Dendritic cell treated with granulocyte-macrophage colony-stimulating factor and Interleukin-4, amounts not matched to agents 40 ng/mL and 50 ng/mL, for 4 days (primary cell): ENCODE data around the gene RGS16.
A peak's percentile ranks its signal among the peaks of the same experiment; 100 is the strongest.

Experiments
- H3K27ac Mint-ChIP-seq: one replicate; pipeline ENCODE4 v1.8.0; 2022; ENCODE audit warnings: mild to moderate bottlenecking, mixed read lengths
- H3K27me3 Mint-ChIP-seq: one replicate; pipeline ENCODE4 v1.8.0; 2022; ENCODE audit warnings: mild to moderate bottlenecking, mixed read lengths
- H3K36me3 Mint-ChIP-seq: one replicate; pipeline ENCODE4 v1.8.0; 2022; ENCODE audit warnings: low read depth, mixed read lengths
- H3K4me1 Mint-ChIP-seq: one replicate; pipeline ENCODE4 v1.8.0; 2022; ENCODE audit warnings: low read depth, mixed read lengths
- H3K4me3 Mint-ChIP-seq: one replicate; pipeline ENCODE4 v1.8.0; 2022; ENCODE audit warnings: mild to moderate bottlenecking, moderate library complexity, mixed read lengths
- H3K9me3 Mint-ChIP-seq: one replicate; pipeline ENCODE4 v1.8.0; 2022; ENCODE audit warnings: mixed read lengths
- intact Hi-C: fragments of 100-400 bp; cut with micrococcal nuclease; formaldehyde crosslinking; loops from one replicate; pipeline ENCODE4 v1.15.0; 2022

Gene RGS16

GRCh38 chr1:182604175-182605164 is at the start of gene RGS16:
TSS of gene RGS16 (minus strand) at chr1:182604389. CDS start at chr1:182604259, 130 bp downstream.
- no peak within 1 kb of the TSS for H3K27ac Mint-ChIP-seq

GRCh38 chr1:182653986-182654385 is 49.8 kb upstream of the RGS16 start:
- no peaks in the 10 kb centered on the region for H3K36me3 Mint-ChIP-seq
- H3K9me3 Mint-ChIP-seq, result no peaks in the 10 kb centered on the region
- H3K4me3 Mint-ChIP-seq, result no peak overlapping the region
- H3K4me1 Mint-ChIP-seq, result no peaks in the 10 kb centered on the region
- no peaks in the 10 kb centered on the region for H3K27me3 Mint-ChIP-seq
- no peak overlapping the region for H3K27ac Mint-ChIP-seq
- intact Hi-C loops, result no loop called here

More at GRCh38 chr1:182604175-182605164, at the start of gene RGS16:
- H3K9me3 Mint-ChIP-seq, result no peaks in the 10 kb centered on the region
- peak within 1 kb of the TSS; percentile 61 for H3K4me3 Mint-ChIP-seq
- intact Hi-C loops, result no loop called here
- peaks cover 32% of the 10 kb centered on the region for H3K27me3 Mint-ChIP-seq
- peaks cover 37% of the 10 kb centered on the region for H3K4me1 Mint-ChIP-seq
- H3K36me3 Mint-ChIP-seq, result no peaks in the 10 kb centered on the region

GRCh38 chr1:182652933-182653332 is 48.7 kb upstream of the RGS16 start:
- Mint-ChIP-seq H3K4me3 (no peak overlapping the region), H3K36me3 (no peaks in the 10 kb centered on the region), H3K9me3 (no peaks in the 10 kb centered on the region), H3K4me1 (no peaks in the 10 kb centered on the region), H3K27me3 (peaks cover 2% of the 10 kb centered on the region), H3K27ac (no peak overlapping the region)
- intact Hi-C loops, result no loop called here

GRCh38 chr1:182651339-182651724 is 47.1 kb upstream of the RGS16 start:
- H3K27me3 Mint-ChIP-seq, result peaks cover 2% of the 10 kb centered on the region
- H3K9me3 Mint-ChIP-seq, result no peaks in the 10 kb centered on the region
- intact Hi-C loops, result no loop called here
- H3K36me3 Mint-ChIP-seq, result no peaks in the 10 kb centered on the region
- no peak overlapping the region for H3K27ac Mint-ChIP-seq
- H3K4me3 Mint-ChIP-seq, result no peak overlapping the region
- no peaks in the 10 kb centered on the region for H3K4me1 Mint-ChIP-seq

GRCh38 chr1:182650678-182651338 is 46.6 kb upstream of the RGS16 start:
- Mint-ChIP-seq H3K36me3 (no peaks in the 10 kb centered on the region), H3K27me3 (peaks cover 2% of the 10 kb centered on the region), H3K27ac (no peak overlapping the region), H3K4me1 (no peaks in the 10 kb centered on the region), H3K9me3 (no peaks in the 10 kb centered on the region), H3K4me3 (no peak overlapping the region)
- intact Hi-C loops, result no loop called here

GRCh38 chr1:182649041-182649440 is 44.9 kb upstream of the RGS16 start:
- intact Hi-C loops, result no loop called here
- no peak overlapping the region for H3K27ac Mint-ChIP-seq
- no peaks in the 10 kb centered on the region for H3K36me3 Mint-ChIP-seq
- H3K4me1 Mint-ChIP-seq, result no peaks in the 10 kb centered on the region
- no peak overlapping the region for H3K4me3 Mint-ChIP-seq
- H3K9me3 Mint-ChIP-seq, result no peaks in the 10 kb centered on the region
- H3K27me3 Mint-ChIP-seq, result peaks cover 2% of the 10 kb centered on the region

GRCh38 chr1:182646739-182647138 is 42.5 kb upstream of the RGS16 start:
- Mint-ChIP-seq H3K4me1 (no peaks in the 10 kb centered on the region), H3K27me3 (peaks cover 2% of the 10 kb centered on the region), H3K27ac (no peak overlapping the region), H3K36me3 (no peaks in the 10 kb centered on the region), H3K9me3 (no peaks in the 10 kb centered on the region), H3K4me3 (no peak overlapping the region)
- intact Hi-C loops, result no loop called here

GRCh38 chr1:182644886-182645285 is 40.7 kb upstream of the RGS16 start:
- intact Hi-C loops, result no loop called here
- no peaks in the 10 kb centered on the region for H3K9me3 Mint-ChIP-seq
- H3K4me1 Mint-ChIP-seq, result no peaks in the 10 kb centered on the region
- H3K4me3 Mint-ChIP-seq, result no peak overlapping the region
- H3K27ac Mint-ChIP-seq, result no peak overlapping the region
- H3K36me3 Mint-ChIP-seq, result no peaks in the 10 kb centered on the region
- H3K27me3 Mint-ChIP-seq, result peaks cover 2% of the 10 kb centered on the region

- Mint-ChIP-seq H3K27ac (no peak overlapping the region), H3K27me3 (peaks cover under 1% of the 10 kb centered on the region), H3K36me3 (no peaks in the 10 kb centered on the region), H3K4me3 (no peak overlapping the region), H3K4me1 (no peaks in the 10 kb centered on the region), H3K9me3 (no peaks in the 10 kb centered on the region)
- intact Hi-C loops, result no loop called here
These were observed 39.5 kb upstream of the RGS16 start for GRCh38 chr1:182643699-182644098.

GRCh38 chr1:182642461-182642860 is 38.3 kb upstream of the RGS16 start:
- Mint-ChIP-seq H3K27ac (no peak overlapping the region), H3K36me3 (no peaks in the 10 kb centered on the region)
- intact Hi-C loops, result no loop called here

GRCh38 chr1:182641561-182641960 is 37.4 kb upstream of the RGS16 start:
- Mint-ChIP-seq H3K27me3 (peaks cover 5% of the 10 kb centered on the region), H3K4me1 (no peaks in the 10 kb centered on the region), H3K27ac (no peak overlapping the region), H3K9me3 (no peaks in the 10 kb centered on the region), H3K4me3 (no peak overlapping the region), H3K36me3 (no peaks in the 10 kb centered on the region)
- intact Hi-C loops, result no loop called here

More at GRCh38 chr1:182642461-182642860, 38.3 kb upstream of the RGS16 start:
- H3K4me1 Mint-ChIP-seq, result no peaks in the 10 kb centered on the region
- no peaks in the 10 kb centered on the region for H3K9me3 Mint-ChIP-seq
- no peaks in the 10 kb centered on the region for H3K27me3 Mint-ChIP-seq
- no peak overlapping the region for H3K4me3 Mint-ChIP-seq

- peaks cover 5% of the 10 kb centered on the region for H3K27me3 Mint-ChIP-seq
- no peaks in the 10 kb centered on the region for H3K9me3 Mint-ChIP-seq
- H3K27ac Mint-ChIP-seq, result no peak overlapping the region
These were observed 35.1 kb upstream of the RGS16 start for GRCh38 chr1:182639330-182639729.

GRCh38 chr1:182637769-182638168 is 33.6 kb upstream of the RGS16 start:
- Mint-ChIP-seq H3K4me1 (no peaks in the 10 kb centered on the region), H3K27me3 (peaks cover 7% of the 10 kb centered on the region), H3K9me3 (no peaks in the 10 kb centered on the region), H3K36me3 (no peaks in the 10 kb centered on the region), H3K27ac (no peak overlapping the region), H3K4me3 (no peak overlapping the region)
- intact Hi-C loops, result no loop called here

More at GRCh38 chr1:182639330-182639729, 35.1 kb upstream of the RGS16 start:
- no peaks in the 10 kb centered on the region for H3K36me3 Mint-ChIP-seq
- no peaks in the 10 kb centered on the region for H3K4me1 Mint-ChIP-seq
- no peak overlapping the region for H3K4me3 Mint-ChIP-seq
- intact Hi-C loops, result no loop called here

GRCh38 chr1:182635871-182636270 is 31.7 kb upstream of the RGS16 start:
- Mint-ChIP-seq H3K4me1 (peaks cover 9% of the 10 kb centered on the region), H3K36me3 (no peaks in the 10 kb centered on the region), H3K27ac (no peak overlapping the region), H3K9me3 (no peaks in the 10 kb centered on the region), H3K27me3 (peaks cover 7% of the 10 kb centered on the region), H3K4me3 (no peak overlapping the region)
- intact Hi-C loops, result no loop called here
